CD8-positive, alpha-beta memory T cell (primary cell): Measurements from ENCODE around the gene RAB6B. TPM values are rescaled to one million over a fixed set of nuclear protein-coding genes. Genes with fewer than 3 reads are reported as not detected.

Experiments used
- CTCF ChIA-PET: fragments of 350-600 bp; sonication (Branson Sonifier 250); formaldehyde crosslinking; loops from one replicate; lab custom pipeline; 2021; ENCODE audit warnings: antibody characterized with exemption; lab: Charles Lee
- POLR2A ChIA-PET: fragments of 350-600 bp; sonication (Branson Sonifier 250); formaldehyde crosslinking; loops from one replicate; lab custom pipeline; 2021; ENCODE audit warnings: antibody characterized with exemption; lab: Charles Lee
- DNase-seq, 5 donors: peaks; one replicate each; pipeline versions ENCODE4 v3.0.0 to v3.0.0-alpha.2; 2020 to 2022; ENCODE audit warnings: mixed read lengths in 1 of 5
- H3K27ac ChIP-seq: one replicate; pipeline ENCODE4 v1.7.0; 2013; ENCODE audit warnings: low read depth, mild to moderate bottlenecking, low read length, moderate library complexity
- H3K27me3 ChIP-seq: 2 replicates; pipeline ENCODE4 v1.7.0; 2013; ENCODE audit warnings: low read length, mild to moderate bottlenecking; ENCODE audit not compliant: insufficient read depth, poor library complexity, severe bottlenecking
- H3K36me3 ChIP-seq: 2 replicates; pipeline ENCODE4 v1.7.0; 2013; ENCODE audit warnings: mild to moderate bottlenecking, low read length, moderate library complexity; ENCODE audit not compliant: insufficient read depth
- H3K4me1 ChIP-seq: 2 replicates; pipeline ENCODE4 v1.7.0; 2013; ENCODE audit warnings: mild to moderate bottlenecking, low read length, moderate library complexity; ENCODE audit not compliant: insufficient read depth
- H3K4me3 ChIP-seq: 2 replicates; pipeline ENCODE4 v1.7.0; 2013; ENCODE audit warnings: mild to moderate bottlenecking, low read length
- H3K9me3 ChIP-seq: 2 replicates; pipeline ENCODE4 v1.7.0; 2013; ENCODE audit warnings: mild to moderate bottlenecking, low read length
- H3K27ac Mint-ChIP-seq, 8 donors: one replicate each; pipeline ENCODE4 v1.8.0; 2020 to 2021; ENCODE audit warnings: mixed read lengths in 8 of 8, mild to moderate bottlenecking in 6 of 8, inconsistent platforms in 3 of 8, moderate library complexity in 3 of 8
- H3K27me3 Mint-ChIP-seq, 2 donors: one replicate each; pipeline ENCODE4 v1.8.0; 2020 to 2021; ENCODE audit warnings: mixed read lengths in 2 of 2, mild to moderate bottlenecking in 1 of 2, moderate library complexity in 1 of 2
- H3K36me3 Mint-ChIP-seq, 3 donors: one replicate each; pipeline ENCODE4 v1.8.0; 2020 to 2021; ENCODE audit warnings: mixed read lengths in 3 of 3, inconsistent platforms in 1 of 3, mild to moderate bottlenecking in 1 of 3
- H3K4me1 Mint-ChIP-seq, 3 donors: one replicate each; pipeline ENCODE4 v1.8.0; 2020 to 2021; ENCODE audit warnings: mixed read lengths in 3 of 3, inconsistent platforms in 1 of 3, mild to moderate bottlenecking in 1 of 3
- H3K4me3 Mint-ChIP-seq, 7 donors: one replicate each; pipeline ENCODE4 v1.8.0; 2020 to 2021; ENCODE audit warnings: mixed read lengths in 7 of 7, mild to moderate bottlenecking in 6 of 7, moderate library complexity in 4 of 7, inconsistent platforms in 2 of 7
- H3K9me3 Mint-ChIP-seq, 5 donors: one replicate each; pipeline ENCODE4 v1.8.0; 2020 to 2022; ENCODE audit warnings: mixed read lengths in 5 of 5, mild to moderate bottlenecking in 3 of 5, moderate library complexity in 2 of 5, inconsistent platforms in 1 of 5
- polyA plus RNA-seq: library from polyadenylated mRNA; unstranded; fragments of 300-500 nt; fragmentation: Illumina TruSeq; gene quantifications from one replicate; pipeline ENCODE4 v1.2.3, GENCODE V29; 2021
- total RNA-seq, 2 experiments: library from RNA; stranded (reverse); gene quantifications; one replicate each; pipeline ENCODE4 v1.2.3, GENCODE V29; 2021

RAB6B gene
- total and polyA plus RNA-seq, 3 experiments from 2014 or later = 0.24 to 1.7 (median 0.73) TPM

DNA sequence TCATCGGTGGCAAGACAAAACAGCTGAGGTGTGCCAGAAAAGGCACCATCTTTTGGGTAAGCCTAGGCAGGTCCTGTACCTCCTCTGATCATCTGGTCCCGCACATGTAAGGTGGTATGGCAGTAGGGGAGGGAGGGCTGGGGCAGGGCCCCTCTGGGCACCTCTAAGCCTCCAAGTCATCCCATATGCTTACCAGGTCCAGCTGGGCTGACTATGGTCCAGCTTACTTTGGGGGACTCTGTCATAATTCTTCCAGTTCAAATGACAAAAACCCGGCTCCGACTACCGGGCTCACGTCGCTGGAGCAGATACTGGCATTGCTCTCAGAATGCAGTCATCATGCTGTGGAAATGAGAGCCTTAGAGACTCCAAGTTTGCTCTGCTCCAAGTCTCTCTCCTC, 1.9 kb upstream of the RAB6B start:
- H3K27ac Mint-ChIP-seq = no peak overlapping the region
- peaks cover 26 to 44% of the 10 kb centered on the region in 2 donors for H3K27me3 Mint-ChIP-seq
- no peaks in the 10 kb centered on the region for H3K27me3 ChIP-seq
- no peak overlapping the region for H3K4me3 Mint-ChIP-seq
- H3K36me3 ChIP-seq = no peaks in the 10 kb centered on the region
- no peaks in the 10 kb centered on the region for H3K9me3 ChIP-seq
- no peak for DNase-seq
- H3K27ac ChIP-seq = no peak overlapping the region
- peaks cover 3 to 15% (median 7%) of the 10 kb centered on the region in 3 donors for H3K4me1 Mint-ChIP-seq
- H3K36me3 Mint-ChIP-seq = no peaks in the 10 kb centered on the region
- H3K4me1 ChIP-seq = no peaks in the 10 kb centered on the region
- POLR2A ChIA-PET = no interaction called here
- CTCF ChIA-PET = interaction anchor here (0.7 kb wide), 1 partner anchor 12 kb away, joined by 3 read pairs; no protein-coding TSS in a partner anchor
- no peak overlapping the region for H3K4me3 ChIP-seq
- H3K9me3 Mint-ChIP-seq = peaks cover 0 to 3% (median 1%) of the 10 kb centered on the region in 5 donors

DNA sequence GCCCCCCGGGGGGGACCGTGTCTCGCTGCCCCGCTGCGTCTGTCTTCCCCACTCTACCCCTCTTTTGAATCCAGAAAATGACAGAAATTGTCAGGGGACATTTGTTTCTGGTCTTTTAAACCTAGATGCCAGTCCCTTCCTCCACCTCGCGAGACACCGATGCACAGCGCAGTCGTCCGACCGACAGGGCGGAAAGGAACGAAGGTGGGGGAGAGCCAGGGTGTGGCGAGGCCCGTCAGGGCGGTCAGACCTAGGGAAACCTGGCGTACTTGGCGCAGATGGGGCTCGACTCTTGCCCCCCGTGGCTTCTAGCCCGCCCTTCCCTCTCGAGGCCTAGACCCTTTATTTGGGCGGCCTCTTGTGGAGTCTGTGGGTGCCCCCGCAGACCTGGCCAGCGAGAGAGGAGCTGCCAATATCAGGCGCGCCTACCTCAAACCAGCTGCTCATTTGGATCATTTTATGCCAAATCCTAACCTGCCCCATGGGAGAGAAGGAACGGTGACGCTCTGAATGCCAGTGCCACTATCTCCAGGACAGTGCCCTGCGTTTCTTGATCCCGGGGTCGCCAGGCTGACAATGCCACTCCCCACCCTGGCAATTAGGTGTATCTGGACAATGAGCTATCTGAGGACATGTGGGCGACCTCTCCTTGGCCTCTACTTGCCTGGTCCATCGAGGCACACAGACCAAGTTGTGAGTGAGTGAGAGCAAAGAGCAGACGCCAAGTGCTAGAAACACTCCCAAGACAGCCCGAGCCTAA, 500 bp upstream of the RAB6B start:
- Mint-ChIP-seq H3K4me1 (peaks cover 3 to 15% (median 7%) of the 10 kb centered on the region in 3 donors), H3K27me3 (peaks cover 32 to 55% of the 10 kb centered on the region in 2 donors), H3K36me3 (no peaks in the 10 kb centered on the region), H3K4me3 (peak overlapping the region in 6 of 7 donors; percentile 47 to 83 (median 65)), H3K27ac (peak overlapping the region in 3 of 8 donors; percentile 64 to 89 (median 70)), H3K9me3 (peaks cover 0 to 2% (median 0%) of the 10 kb centered on the region in 5 donors)
- ChIA-PET POLR2A (no interaction called here), CTCF (no interaction called here)
- H3K4me3 ChIP-seq = no peak overlapping the region
- H3K27ac ChIP-seq = no peak overlapping the region
- no peaks in the 10 kb centered on the region for H3K36me3 ChIP-seq
- no peaks in the 10 kb centered on the region for H3K9me3 ChIP-seq
- DNase-seq = no peak
- H3K4me1 ChIP-seq = no peaks in the 10 kb centered on the region
- no peaks in the 10 kb centered on the region for H3K27me3 ChIP-seq

DNA sequence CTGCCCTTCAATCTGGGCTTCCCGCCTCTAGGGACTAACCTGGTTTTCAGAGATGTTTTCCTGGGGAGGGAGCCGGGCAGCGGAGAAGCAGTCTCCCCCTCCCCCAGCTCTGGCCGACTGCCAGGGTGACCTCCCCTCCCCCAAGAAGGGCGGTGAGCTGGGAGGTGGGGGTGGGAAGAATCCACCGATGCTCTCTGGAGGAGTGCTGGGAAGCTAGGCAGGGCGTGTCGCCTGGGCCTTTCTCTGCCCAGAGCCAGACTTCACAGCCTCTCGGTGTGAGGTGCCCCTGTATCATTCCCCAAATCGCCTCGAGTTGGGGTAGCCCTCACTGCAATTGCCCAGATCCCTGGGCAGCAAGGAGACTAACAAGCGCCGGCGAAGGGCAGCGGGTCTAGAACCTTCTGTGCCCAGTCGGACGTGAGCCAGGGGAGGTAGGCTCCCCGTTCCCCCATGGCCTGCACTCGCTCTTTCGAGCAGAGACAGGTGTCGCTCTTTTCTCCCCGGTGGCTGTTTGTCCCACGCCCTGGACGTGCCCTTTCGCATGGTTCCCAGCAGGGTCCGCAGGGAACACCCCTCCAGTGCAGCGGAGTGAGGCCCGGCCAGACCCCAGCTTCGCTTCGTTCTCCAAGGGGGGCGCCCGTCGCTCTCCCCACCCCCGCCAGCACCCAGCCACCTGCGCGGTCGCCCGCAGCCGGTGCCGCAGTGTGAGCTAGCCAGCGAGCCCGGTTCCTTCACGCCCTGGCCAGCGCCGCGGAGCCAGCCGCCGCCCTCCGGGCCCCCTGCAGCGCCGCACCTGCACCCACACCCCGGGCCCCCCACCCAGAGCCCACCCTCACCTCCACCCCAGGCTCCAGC, 1.1 kb downstream of the RAB6B start:
- Mint-ChIP-seq H3K9me3 (peaks cover 0 to 2% (median 0%) of the 10 kb centered on the region in 5 donors), H3K4me1 (peaks cover 3 to 15% (median 7%) of the 10 kb centered on the region in 3 donors), H3K4me3 (peak overlapping the region in 3 of 7 donors; percentile 38 to 52 (median 46)), H3K27me3 (peaks cover 27 to 57% of the 10 kb centered on the region in 2 donors), H3K27ac (peak overlapping the region in 1 of 8 donors; percentile 56), H3K36me3 (no peaks in the 10 kb centered on the region)
- no peak for DNase-seq
- H3K4me1 ChIP-seq = no peaks in the 10 kb centered on the region
- ChIA-PET POLR2A (no interaction called here), CTCF (no interaction called here)
- H3K4me3 ChIP-seq = no peak overlapping the region
- H3K27me3 ChIP-seq = no peaks in the 10 kb centered on the region
- H3K9me3 ChIP-seq = no peaks in the 10 kb centered on the region
- H3K27ac ChIP-seq = no peak overlapping the region
- no peaks in the 10 kb centered on the region for H3K36me3 ChIP-seq

DNA sequence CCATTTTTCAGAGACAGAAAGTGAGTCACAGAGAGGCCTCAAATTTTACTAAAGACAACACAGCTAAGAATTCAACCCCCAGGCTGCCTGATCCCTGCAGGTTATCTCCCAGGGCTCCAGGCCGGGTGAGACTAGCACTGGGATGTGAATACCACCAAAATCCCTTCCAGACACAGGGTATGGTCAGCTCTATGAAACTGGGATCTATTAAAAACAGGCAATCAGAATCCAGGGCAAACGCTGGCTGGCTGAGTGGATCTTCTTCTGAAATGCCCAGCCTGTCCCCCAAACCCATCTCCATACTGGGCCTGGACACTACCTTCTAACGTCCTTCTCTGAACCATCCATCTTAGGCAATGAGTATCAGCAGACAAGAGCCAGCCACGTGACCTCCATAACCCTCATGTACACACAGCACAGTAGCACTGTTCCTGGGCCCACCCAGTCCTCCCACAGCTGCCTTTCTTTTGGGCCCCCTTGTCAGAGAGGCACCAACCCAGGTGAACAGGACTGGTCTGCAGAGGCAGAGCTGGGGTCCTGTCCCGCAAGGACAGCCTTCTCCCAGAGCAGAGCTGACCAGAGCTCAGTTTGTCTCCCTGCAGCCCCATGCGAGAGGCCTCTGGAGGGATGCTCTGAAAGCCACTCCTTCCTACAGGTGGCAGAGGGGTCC, 1.9 kb downstream of the RAB6B start:
- ChIA-PET POLR2A (no interaction called here), CTCF (no interaction called here)
- Histone ChIP-seq H3K36me3 (no peaks in the 10 kb centered on the region), H3K27ac (no peak overlapping the region), H3K4me3 (no peak overlapping the region), H3K4me1 (no peaks in the 10 kb centered on the region), H3K9me3 (no peaks in the 10 kb centered on the region), H3K27me3 (no peaks in the 10 kb centered on the region)
- H3K4me3 Mint-ChIP-seq = peak overlapping the region in 5 of 7 donors; percentile 6 to 66 (median 41)
- DNase-seq = no peak
- peaks cover 0 to 2% (median 0%) of the 10 kb centered on the region in 5 donors for H3K9me3 Mint-ChIP-seq
- no peaks in the 10 kb centered on the region for H3K36me3 Mint-ChIP-seq
- peak overlapping the region in 2 of 8 donors; percentile 19 to 68 for H3K27ac Mint-ChIP-seq
- peaks cover 28 to 53% of the 10 kb centered on the region in 2 donors for H3K27me3 Mint-ChIP-seq
- H3K4me1 Mint-ChIP-seq = peaks cover 3 to 15% (median 7%) of the 10 kb centered on the region in 3 donors

DNA sequence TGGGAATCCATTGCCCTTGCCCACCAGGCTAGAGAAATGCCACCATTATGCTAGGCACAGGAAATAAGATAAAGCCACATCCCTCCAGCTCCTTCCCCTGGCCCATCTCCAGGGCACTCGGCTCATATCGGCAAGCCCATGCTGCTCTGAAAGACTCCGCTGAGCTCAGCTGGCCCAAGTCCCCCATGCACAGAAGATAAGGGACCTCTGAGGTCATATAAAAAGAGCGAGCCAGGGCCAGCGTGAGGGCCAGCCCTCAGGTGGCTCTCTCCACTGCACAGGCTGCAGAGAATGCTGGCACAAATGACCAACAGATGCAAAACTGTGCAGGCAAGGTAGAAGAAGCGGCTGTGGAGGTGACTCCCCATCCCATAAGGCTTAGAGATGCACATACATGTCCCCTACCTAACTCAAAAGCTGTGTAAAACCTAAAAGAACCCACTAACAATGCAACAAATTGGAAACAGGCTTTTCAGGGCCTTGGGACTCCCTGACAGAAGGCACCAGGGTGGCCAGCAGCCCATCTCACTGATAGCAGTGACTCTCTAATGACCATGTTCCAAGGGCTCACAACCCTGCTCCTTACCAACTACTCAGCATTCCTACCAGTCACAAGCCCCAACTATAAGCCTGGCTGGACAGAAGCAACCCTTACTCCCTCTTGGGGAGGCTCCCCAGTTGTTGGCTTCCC, 3.0 kb downstream of the RAB6B start:
- CTCF ChIA-PET = no interaction called here
- Histone ChIP-seq H3K4me1 (no peaks in the 10 kb centered on the region), H3K27ac (no peak overlapping the region), H3K27me3 (no peaks in the 10 kb centered on the region), H3K4me3 (no peak overlapping the region), H3K9me3 (no peaks in the 10 kb centered on the region), H3K36me3 (no peaks in the 10 kb centered on the region)
- Mint-ChIP-seq H3K9me3 (peaks cover 0 to 2% (median 0%) of the 10 kb centered on the region in 5 donors), H3K36me3 (no peaks in the 10 kb centered on the region), H3K4me1 (peaks cover 3 to 15% (median 7%) of the 10 kb centered on the region in 3 donors), H3K4me3 (peak overlapping the region in 1 of 7 donors; percentile 27), H3K27me3 (peaks cover 31 to 48% of the 10 kb centered on the region in 2 donors), H3K27ac (peak overlapping the region in 1 of 8 donors; percentile 4)
- DNase-seq = no peak
- POLR2A ChIA-PET = no interaction called here

DNA sequence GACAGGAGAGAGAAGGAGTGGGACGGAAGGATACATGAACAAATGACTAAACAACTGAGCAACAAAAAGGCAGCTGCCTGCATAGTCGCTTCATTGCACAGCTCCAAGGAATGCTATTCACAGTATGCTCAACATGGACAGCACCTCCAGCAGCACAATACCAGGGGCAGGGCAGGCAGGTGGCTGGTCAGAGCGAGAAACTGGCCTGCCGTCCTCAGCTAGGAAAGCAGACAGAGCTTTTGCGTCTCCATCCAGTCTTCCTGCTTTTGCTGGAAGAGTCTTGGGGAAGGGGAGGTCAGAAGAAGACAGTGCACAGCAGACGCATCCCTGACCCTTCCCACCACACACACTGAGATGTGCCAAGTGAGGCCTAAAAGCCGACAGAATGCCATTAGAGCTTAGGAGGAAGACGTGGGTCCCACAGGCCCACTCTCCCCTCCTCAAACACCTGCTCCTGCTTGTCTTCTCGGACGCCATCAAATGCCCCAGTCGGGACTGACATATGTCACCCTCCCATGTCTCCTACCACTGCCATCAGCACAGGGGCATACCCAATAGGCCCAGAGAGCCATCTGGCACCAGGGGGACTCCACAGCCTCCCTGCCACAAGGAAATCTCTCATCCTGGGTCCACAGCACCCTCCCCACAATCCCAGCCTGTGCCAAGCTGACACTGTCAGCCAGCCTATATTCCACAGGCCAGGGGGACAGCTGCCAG, 3.9 kb downstream of the RAB6B start:
- DNase-seq = no peak
- Histone ChIP-seq H3K27ac (no peak overlapping the region), H3K27me3 (no peaks in the 10 kb centered on the region), H3K9me3 (no peaks in the 10 kb centered on the region), H3K4me3 (no peak overlapping the region), H3K36me3 (no peaks in the 10 kb centered on the region), H3K4me1 (no peaks in the 10 kb centered on the region)
- Mint-ChIP-seq H3K4me3 (no peak overlapping the region), H3K4me1 (peaks cover 3 to 13% (median 5%) of the 10 kb centered on the region in 3 donors), H3K27ac (peak overlapping the region in 3 of 8 donors; percentile 36 to 70 (median 47)), H3K9me3 (peaks cover 0 to under 1% (median 0%) of the 10 kb centered on the region in 5 donors), H3K27me3 (peaks cover 25 to 41% of the 10 kb centered on the region in 2 donors), H3K36me3 (no peaks in the 10 kb centered on the region)
- CTCF ChIA-PET = no interaction called here
- POLR2A ChIA-PET = no interaction called here
